ENCODE measurements around the gene NPLOC4.

NPLOC4 gene

GRCh38 chr17:81577278-81578000, 59.5 kb downstream of the NPLOC4 start:
- Histone ChIP-seq H3K79me2 (ENCODE audit: insufficient read depth, low read length) (no peaks in the 10 kb centered on the region), H3K36me3 (ENCODE audit: low read length) (no peaks in the 10 kb centered on the region), H3K27ac (ENCODE audit: low read depth, low read length) (no peak overlapping the region), H4K20me1 (ENCODE audit: low read depth, low read length) (no peaks in the 10 kb centered on the region), H3K4me3 (ENCODE audit: insufficient read depth, low read length, poor library complexity, severe bottlenecking) (no peak overlapping the region), H3K27me3 (ENCODE audit: low read length) (no peaks in the 10 kb centered on the region), H3K4me2 (ENCODE audit: low read depth, low read length, poor library complexity, severe bottlenecking) (no peak overlapping the region), H3F3A (ENCODE audit: insufficient read depth) (no peaks in the 10 kb centered on the region), H3K9me2 (replicated peaks; ENCODE audit: insufficient read depth, low read length) (no peaks in the 10 kb centered on the region), H3K9me3 (ENCODE audit: insufficient read depth, low read length) (no peaks in the 10 kb centered on the region), H3K9ac (ENCODE audit: low read length) (no peak overlapping the region), H2AFZ (ENCODE audit: low read depth, low read length, severe bottlenecking) (no peak overlapping the region)
- TF ChIP-seq EZH2phosphoT487 (conservative IDR thresholded peaks at IDR 0.05; ENCODE audit: low read length), result no peak
- TF ChIP-seq CTCF (IDR thresholded peaks at IDR 0.05; ENCODE audit: insufficient read depth, low read length, poor library complexity, severe bottlenecking), result no peak

- no peaks in the 10 kb centered on the region for H4K20me1 ChIP-seq (ENCODE audit: low read depth, low read length)
- H3K79me2 ChIP-seq (ENCODE audit: insufficient read depth, low read length), result no peaks in the 10 kb centered on the region
- no peak overlapping the region for H3K27ac ChIP-seq (ENCODE audit: low read depth, low read length)
- H3K4me2 ChIP-seq (ENCODE audit: low read depth, low read length, poor library complexity, severe bottlenecking), result no peak overlapping the region
- no peaks in the 10 kb centered on the region for H3K9me2 ChIP-seq (replicated peaks; ENCODE audit: insufficient read depth, low read length)
- H2AFZ ChIP-seq (ENCODE audit: low read depth, low read length, severe bottlenecking), result no peak overlapping the region
- no peaks in the 10 kb centered on the region for H3K9me3 ChIP-seq (ENCODE audit: insufficient read depth, low read length)
- H3F3A ChIP-seq (ENCODE audit: insufficient read depth), result no peaks in the 10 kb centered on the region
- TF ChIP-seq CTCF (IDR thresholded peaks at IDR 0.05; ENCODE audit: insufficient read depth, low read length, poor library complexity, severe bottlenecking), result no peak
- no peak for TF ChIP-seq EZH2phosphoT487 (conservative IDR thresholded peaks at IDR 0.05; ENCODE audit: low read length)
- no peak overlapping the region for H3K4me3 ChIP-seq (ENCODE audit: insufficient read depth, low read length, poor library complexity, severe bottlenecking)
- H3K9ac ChIP-seq (ENCODE audit: low read length), result no peak overlapping the region
- no peaks in the 10 kb centered on the region for H3K36me3 ChIP-seq (ENCODE audit: low read length)
- no peaks in the 10 kb centered on the region for H3K27me3 ChIP-seq (ENCODE audit: low read length)
Measured at GRCh38 chr17:81576621-81577277, 60.2 kb downstream of the NPLOC4 start.

GRCh38 chr17:81575836-81576235, 61.1 kb downstream of the NPLOC4 start:
- Histone ChIP-seq H3K36me3 (ENCODE audit: low read length) (no peaks in the 10 kb centered on the region), H3K4me2 (ENCODE audit: low read depth, low read length, poor library complexity, severe bottlenecking) (no peak overlapping the region)

More at GRCh38 chr17:81575836-81576235, 61.1 kb downstream of the NPLOC4 start:
- H3K79me2 ChIP-seq (ENCODE audit: insufficient read depth, low read length), result no peaks in the 10 kb centered on the region
- no peaks in the 10 kb centered on the region for H4K20me1 ChIP-seq (ENCODE audit: low read depth, low read length)
- no peaks in the 10 kb centered on the region for H3F3A ChIP-seq (ENCODE audit: insufficient read depth)
- H3K4me3 ChIP-seq (ENCODE audit: insufficient read depth, low read length, poor library complexity, severe bottlenecking), result no peak overlapping the region
- no peak overlapping the region for H2AFZ ChIP-seq (ENCODE audit: low read depth, low read length, severe bottlenecking)
- no peak overlapping the region for H3K9ac ChIP-seq (ENCODE audit: low read length)
- no peak overlapping the region for H3K27ac ChIP-seq (ENCODE audit: low read depth, low read length)
- H3K9me3 ChIP-seq (ENCODE audit: insufficient read depth, low read length), result no peaks in the 10 kb centered on the region
- H3K27me3 ChIP-seq (ENCODE audit: low read length), result no peaks in the 10 kb centered on the region
- no peaks in the 10 kb centered on the region for H3K9me2 ChIP-seq (replicated peaks; ENCODE audit: insufficient read depth, low read length)
- TF ChIP-seq CTCF (IDR thresholded peaks at IDR 0.05; ENCODE audit: insufficient read depth, low read length, poor library complexity, severe bottlenecking) (no peak), EZH2phosphoT487 (conservative IDR thresholded peaks at IDR 0.05; ENCODE audit: low read length) (no peak)
